Keratinocyte (primary cell): ENCODE measurements around the gene NGDN. TPM values are rescaled to one million over a fixed set of nuclear protein-coding genes. Genes with fewer than 3 reads are reported as not detected.

Source experiments
- DNase-seq: peaks from one replicate; pipeline ENCODE4 v3.0.0-alpha.2; 2011; ENCODE audit warnings: low read depth, missing footprints, low spot score
- FAIRE-seq: peaks from 2 replicates; lab custom pipeline; 2011; peaks lifted over from hg19 to GRCh38; lab: Jason Lieb, UNC
- H2AFZ ChIP-seq: 2 replicates; pipeline ENCODE4 v1.6.0; 2012; ENCODE audit warnings: low read length, control low read depth, inconsistent platforms; ENCODE audit not compliant: control insufficient read depth
- H3K27ac ChIP-seq: 2 replicates; pipeline ENCODE4 v1.5.1; 2011; ENCODE audit warnings: low read length; ENCODE audit not compliant: control insufficient read depth, insufficient read depth
- H3K27me3 ChIP-seq: 3 replicates; pipeline ENCODE4 v1.6.0; 2011; ENCODE audit warnings: low read length; ENCODE audit not compliant: control insufficient read depth, insufficient read depth; ENCODE audit errors: extremely low read depth
- H3K36me3 ChIP-seq, 2 experiments: 2 replicates in 1 of 2; 3 replicates in 1 of 2; pipeline ENCODE4 v1.5.1; 2011; ENCODE audit warnings: low read length in 2 of 2, mild to moderate bottlenecking in 1 of 2; ENCODE audit not compliant: control insufficient read depth in 2 of 2, insufficient read depth in 2 of 2; ENCODE audit errors: extremely low read depth in 1 of 2
- H3K4me1 ChIP-seq: 3 replicates; pipeline ENCODE4 v1.5.1; 2011; ENCODE audit warnings: low read length; ENCODE audit not compliant: control insufficient read depth, insufficient read depth; ENCODE audit errors: extremely low read depth
- H3K4me2 ChIP-seq: 3 replicates; pipeline ENCODE4 v1.6.0; 2011; ENCODE audit warnings: low read depth, low read length; ENCODE audit not compliant: control insufficient read depth, insufficient read depth; ENCODE audit errors: extremely low read depth
- H3K4me3 ChIP-seq, 3 experiments: fragments of 200-600 bp in 1 of 3; sonication (generic) in 1 of 3; 2 replicates in 2 of 3; 3 replicates in 1 of 3; pipeline ENCODE4 v1.5.1; 2011 to 2016; ENCODE audit warnings: low read length in 3 of 3, mild to moderate bottlenecking in 3 of 3, control low read depth in 2 of 3, inconsistent platforms in 1 of 3, low read depth in 1 of 3, mixed read lengths in 1 of 3, mixed run types in 1 of 3, moderate library complexity in 1 of 3; ENCODE audit not compliant: control insufficient read depth in 2 of 3, insufficient read depth in 2 of 3; ENCODE audit errors: extremely low read depth in 1 of 3
- H3K79me2 ChIP-seq: 2 replicates; pipeline ENCODE4 v1.6.0; 2012; ENCODE audit warnings: low read length; ENCODE audit not compliant: control insufficient read depth, insufficient read depth
- H3K9ac ChIP-seq: 3 replicates; pipeline ENCODE4 v1.6.0; 2011; ENCODE audit warnings: low read length; ENCODE audit not compliant: control insufficient read depth, insufficient read depth; ENCODE audit errors: extremely low read depth
- H3K9me1 ChIP-seq: 3 replicates; pipeline ENCODE4 v1.6.0; 2011; ENCODE audit warnings: low read length; ENCODE audit not compliant: control insufficient read depth, insufficient read depth; ENCODE audit errors: extremely low read depth
- H3K9me3 ChIP-seq: 2 replicates; pipeline ENCODE4 v1.5.1; 2012; ENCODE audit warnings: low read depth, low read length; ENCODE audit not compliant: control insufficient read depth
- H4K20me1 ChIP-seq: 3 replicates; pipeline ENCODE4 v1.6.0; 2011; ENCODE audit warnings: low read length; ENCODE audit not compliant: control insufficient read depth, insufficient read depth; ENCODE audit errors: extremely low read depth
- EZH2 ChIP-seq: IDR thresholded peaks from one replicate; pipeline ENCODE4 v1.6.1; 2012; ENCODE audit warnings: inconsistent platforms, mild to moderate bottlenecking, low read length, moderate library complexity
- dilution Hi-C: fragments of 300-500 bp; cut with MboI; formaldehyde crosslinking; loops from one replicate; pipeline ENCODE4 v1.7.0; 2020; ENCODE audit warnings: low sequenced_read_pairs; ENCODE audit not compliant: extremely low pct_ligation_motif_present
- polyA plus RNA-seq, 5 experiments: library from polyadenylated mRNA; depleted of rRNA in 3 of 5; stranded (reverse) in 3 of 5; stranded (forward) in 1 of 5; unstranded in 1 of 5; fragments of >200 nt; gene quantifications; 1 replicate in 1 of 5; 2 replicates in 3 of 5; 3 replicates in 1 of 5; pipeline versions ENCODE4 v1.2.1 to v1.2.3, GENCODE V29; 2011 to 2012; ENCODE audit warnings: missing spikeins in 2 of 5, low read depth in 1 of 5, low replicate concordance in 1 of 5
- TF ChIP-seq, protein P1 (sequence below), 3 experiments: IDR thresholded peaks in 1 of 3; conservative IDR thresholded peaks in 1 of 3; optimal IDR thresholded peaks in 1 of 3; 2 replicates in 2 of 3; 3 replicates in 1 of 3; pipeline versions ENCODE3 to v1.5.1; 2011; ENCODE audit warnings: low read length in 3 of 3, mild to moderate bottlenecking in 3 of 3, moderate library complexity in 2 of 3, control low read depth in 1 of 3, inconsistent platforms in 1 of 3; ENCODE audit not compliant: insufficient read depth in 2 of 3; ENCODE audit errors: extremely low read depth in 1 of 3

The NGDN gene
- polyA plus RNA-seq, 1 donor (not counting 4 experiments of a cell fraction or from before 2014, with no cell fraction given), result 58.7 TPM

DNA sequence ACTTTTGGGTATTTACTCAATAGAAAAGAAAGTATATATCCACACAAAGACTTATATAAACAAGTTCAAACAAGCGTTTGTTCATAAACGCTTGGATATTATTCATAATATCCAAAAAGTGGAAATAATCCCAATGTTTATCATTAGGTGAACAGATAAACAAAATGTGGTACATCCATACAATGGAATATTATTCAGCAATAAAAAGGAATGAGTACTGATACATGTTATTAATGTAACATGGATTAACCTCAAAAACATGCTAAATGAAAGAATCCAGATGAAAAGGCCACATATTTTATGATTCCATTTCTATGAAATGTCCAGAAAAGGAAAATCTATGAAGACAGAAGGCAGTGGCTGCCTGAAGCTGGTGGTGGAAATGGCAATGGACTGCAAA, 17.3 kb upstream of the NGDN start:
- TF ChIP-seq, protein P1, sequence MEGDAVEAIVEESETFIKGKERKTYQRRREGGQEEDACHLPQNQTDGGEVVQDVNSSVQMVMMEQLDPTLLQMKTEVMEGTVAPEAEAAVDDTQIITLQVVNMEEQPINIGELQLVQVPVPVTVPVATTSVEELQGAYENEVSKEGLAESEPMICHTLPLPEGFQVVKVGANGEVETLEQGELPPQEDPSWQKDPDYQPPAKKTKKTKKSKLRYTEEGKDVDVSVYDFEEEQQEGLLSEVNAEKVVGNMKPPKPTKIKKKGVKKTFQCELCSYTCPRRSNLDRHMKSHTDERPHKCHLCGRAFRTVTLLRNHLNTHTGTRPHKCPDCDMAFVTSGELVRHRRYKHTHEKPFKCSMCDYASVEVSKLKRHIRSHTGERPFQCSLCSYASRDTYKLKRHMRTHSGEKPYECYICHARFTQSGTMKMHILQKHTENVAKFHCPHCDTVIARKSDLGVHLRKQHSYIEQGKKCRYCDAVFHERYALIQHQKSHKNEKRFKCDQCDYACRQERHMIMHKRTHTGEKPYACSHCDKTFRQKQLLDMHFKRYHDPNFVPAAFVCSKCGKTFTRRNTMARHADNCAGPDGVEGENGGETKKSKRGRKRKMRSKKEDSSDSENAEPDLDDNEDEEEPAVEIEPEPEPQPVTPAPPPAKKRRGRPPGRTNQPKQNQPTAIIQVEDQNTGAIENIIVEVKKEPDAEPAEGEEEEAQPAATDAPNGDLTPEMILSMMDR (optimal IDR thresholded peaks at IDR 0.05 in 1 of 3, IDR thresholded peaks at IDR 0.05 in 1 of 3, conservative IDR thresholded peaks at IDR 0.05 in 1 of 3; ENCODE audit: extremely low read depth in 1 of 3, insufficient read depth in 2 of 3, low read length in 3 of 3), result no peak
- no peak for TF ChIP-seq EZH2
- Histone ChIP-seq H4K20me1 (no peaks in the 10 kb centered on the region), H3K27ac (no peak overlapping the region), H3K4me3 (no peak overlapping the region), H3K36me3 (no peaks in the 10 kb centered on the region), H3K9me1 (no peaks in the 10 kb centered on the region), H2AFZ (no peak overlapping the region), H3K9me3 (no peaks in the 10 kb centered on the region), H3K27me3 (no peaks in the 10 kb centered on the region), H3K9ac (no peak overlapping the region), H3K79me2 (no peaks in the 10 kb centered on the region), H3K4me1 (peaks cover 11% of the 10 kb centered on the region), H3K4me2 (no peak overlapping the region)
- DNase-seq (no peak), FAIRE-seq (no peak)
- dilution Hi-C loops, result no loop called here

DNA sequence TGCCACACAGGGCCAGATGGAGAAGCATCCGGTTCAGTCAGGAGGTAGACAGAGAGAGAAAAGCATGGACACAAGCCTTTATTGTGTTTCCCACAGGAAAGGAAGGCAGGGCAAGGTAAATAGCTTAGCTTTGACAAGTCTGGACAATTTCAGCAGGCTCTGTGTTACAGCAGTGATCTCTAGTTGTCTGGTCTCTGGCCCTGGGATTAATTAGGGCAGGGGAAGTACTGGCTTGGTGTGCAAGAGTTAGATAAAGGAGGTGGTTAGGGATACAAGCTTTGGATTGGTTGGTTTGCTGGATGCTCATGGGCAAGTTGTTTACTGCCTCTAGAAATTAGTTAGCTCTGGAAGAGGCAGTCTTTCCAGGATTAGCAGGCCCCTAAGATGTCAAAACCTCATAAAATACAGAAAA, 15.1 kb upstream of the NGDN start:
- Histone ChIP-seq H3K9me3 (no peaks in the 10 kb centered on the region), H3K9ac (no peak overlapping the region), H3K36me3 (no peaks in the 10 kb centered on the region), H3K79me2 (no peaks in the 10 kb centered on the region), H3K27me3 (no peaks in the 10 kb centered on the region), H3K9me1 (no peaks in the 10 kb centered on the region), H3K4me2 (peak overlapping the region; percentile 39), H3K4me1 (peaks cover 11% of the 10 kb centered on the region), H3K27ac (no peak overlapping the region), H3K4me3 (no peak overlapping the region), H2AFZ (peak overlapping the region; percentile 73), H4K20me1 (no peaks in the 10 kb centered on the region)
- dilution Hi-C loops, result no loop called here
- TF ChIP-seq EZH2, result no peak
- TF ChIP-seq, protein P1 (optimal IDR thresholded peaks at IDR 0.05 in 1 of 3, IDR thresholded peaks at IDR 0.05 in 1 of 3, conservative IDR thresholded peaks at IDR 0.05 in 1 of 3; ENCODE audit: extremely low read depth in 1 of 3, insufficient read depth in 2 of 3, low read length in 3 of 3), result no peak
- FAIRE-seq (peak; percentile 95), DNase-seq (no peak)
